Hippocampal formation (tissue), 2 donors: ENCODE results near the gene GTF2H2.
"Not testable (repeated sequence)": the region's sequence is repeated elsewhere in the genome, so short reads cannot be mapped to it uniquely, and the experiment has no call there.

Experiments
- DNase-seq, 2 donors: peaks; one replicate each; lab custom pipeline; 2025; lab: John Stamatoyannopoulos, UW

GTF2H2 gene

DNA sequence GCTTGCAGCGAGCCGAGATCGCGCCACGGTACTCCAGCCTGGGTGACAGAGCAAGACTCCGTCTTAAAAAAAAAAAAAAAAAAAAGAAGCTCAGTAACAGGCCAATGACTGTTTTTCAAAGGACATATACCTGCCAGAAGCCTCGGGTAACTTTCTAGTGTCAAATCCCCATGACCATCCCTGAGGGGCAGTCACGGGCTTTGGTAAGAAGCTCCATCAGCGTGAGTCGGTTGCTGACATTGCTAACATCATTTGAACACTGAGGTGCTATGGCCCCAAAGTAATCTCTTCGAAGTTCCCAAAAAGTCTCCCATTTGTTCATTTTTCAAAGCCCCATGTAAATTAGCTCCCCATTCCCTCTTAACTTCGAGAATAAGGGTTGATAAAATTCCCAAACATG, 53.9 kb downstream of the GTF2H2 start:
- DNase-seq = no peak

GRCh38 chr5:71011194-71011792, 56.2 kb downstream of the GTF2H2 start:
- no peak for DNase-seq

DNA sequence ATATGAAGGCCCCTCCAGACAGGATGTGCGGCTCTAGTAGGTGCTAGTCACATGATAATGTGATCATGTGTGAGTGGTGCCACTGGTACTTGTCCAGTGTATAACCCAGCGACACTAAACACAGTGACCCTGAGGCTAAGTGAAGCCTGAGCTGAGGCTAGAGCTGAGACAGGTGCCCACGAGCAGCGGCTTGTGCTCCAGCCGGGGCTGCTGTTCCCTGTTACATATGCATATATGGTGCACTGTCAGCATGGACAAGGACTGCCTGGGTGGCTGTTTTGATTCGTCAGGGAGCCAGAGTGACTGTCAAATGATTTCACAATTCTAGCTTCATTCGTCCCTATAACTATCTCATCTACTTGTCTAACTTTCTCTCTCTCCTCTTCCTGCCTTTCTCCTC, 60.5 kb downstream of the GTF2H2 start:
- not testable (repeated sequence) for DNase-seq
